ENCODE measurements around the gene SLC17A9. TPM values are rescaled to one million over a fixed set of nuclear protein-coding genes. Genes with fewer than 3 reads are reported as not detected.

SLC17A9 gene
- total RNA-seq, 1 donor from 2014 or later: under 0.01 TPM

DNA sequence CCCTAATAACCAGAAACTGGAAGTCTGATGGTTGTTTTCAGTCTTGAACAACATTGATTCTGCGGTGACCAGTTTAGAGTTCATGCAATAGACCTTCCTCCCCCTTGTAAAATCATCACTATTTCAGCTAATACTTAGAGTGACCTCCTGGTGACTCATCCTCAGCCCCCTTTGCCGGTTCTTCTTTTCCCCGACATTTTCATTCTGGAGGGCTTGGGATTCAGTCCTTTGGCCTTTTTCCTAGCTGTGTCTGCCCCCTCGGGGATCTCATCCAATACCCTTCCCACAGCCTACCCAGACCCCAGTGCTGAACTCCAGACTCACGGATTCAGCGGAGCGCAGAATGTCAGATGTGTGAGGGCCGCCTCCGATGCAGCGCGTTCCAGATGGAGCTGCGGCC is 61.8 kb downstream of the SLC17A9 start:
- no peak for FAIRE-seq
- DNase-seq (ENCODE audit: low spot score in 2 of 2): no peak

DNA sequence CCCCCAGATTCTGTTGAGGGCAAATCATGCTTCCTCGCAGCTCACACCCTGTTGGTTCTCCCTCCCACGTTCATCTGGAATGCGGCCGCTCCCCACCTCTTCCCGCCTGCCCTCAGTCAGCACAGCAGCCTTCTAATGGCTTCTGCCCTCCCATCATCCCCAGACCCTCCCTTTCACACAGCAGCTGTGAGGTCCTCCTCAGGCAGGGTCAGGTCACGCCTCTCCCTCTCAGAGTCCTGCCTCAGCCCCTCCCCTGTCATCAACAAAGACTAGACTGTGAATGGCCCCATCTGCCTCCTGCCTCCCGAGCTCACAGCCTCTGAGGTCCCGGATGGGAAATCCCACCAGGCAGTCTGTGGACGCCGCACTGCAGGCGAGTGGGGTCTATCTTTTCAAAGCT is 62.2 kb downstream of the SLC17A9 start:
- DNase-seq (ENCODE audit: low spot score in 2 of 2) (no peak), FAIRE-seq (no peak)

DNA sequence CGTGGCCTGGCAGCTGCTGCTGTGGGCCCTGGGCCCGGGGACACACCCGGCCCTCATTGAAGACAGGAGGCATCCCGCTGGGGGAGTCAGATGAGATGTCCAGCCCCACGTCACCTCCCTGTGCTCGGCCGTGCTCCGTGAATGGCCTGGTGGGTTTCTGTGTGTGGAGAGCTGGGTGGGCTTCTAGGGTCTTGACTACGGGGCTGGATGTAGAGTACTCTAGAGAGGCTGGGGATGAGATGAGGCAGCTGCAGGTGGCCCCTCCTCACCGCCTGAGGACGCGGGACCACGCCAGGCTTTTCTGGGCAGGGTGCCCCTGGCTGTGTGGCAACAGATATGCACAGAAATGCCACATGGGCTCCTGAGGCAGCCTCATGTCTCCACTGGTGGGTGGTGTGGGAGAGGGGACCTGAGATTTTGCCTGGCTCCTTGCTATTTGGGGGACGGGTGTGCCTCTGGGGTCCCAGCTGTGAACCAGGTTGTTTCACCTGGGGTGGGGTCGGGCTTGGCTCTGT is 62.7 kb downstream of the SLC17A9 start:
- no peak for FAIRE-seq
- no peak for DNase-seq (ENCODE audit: low spot score in 2 of 2)

DNA sequence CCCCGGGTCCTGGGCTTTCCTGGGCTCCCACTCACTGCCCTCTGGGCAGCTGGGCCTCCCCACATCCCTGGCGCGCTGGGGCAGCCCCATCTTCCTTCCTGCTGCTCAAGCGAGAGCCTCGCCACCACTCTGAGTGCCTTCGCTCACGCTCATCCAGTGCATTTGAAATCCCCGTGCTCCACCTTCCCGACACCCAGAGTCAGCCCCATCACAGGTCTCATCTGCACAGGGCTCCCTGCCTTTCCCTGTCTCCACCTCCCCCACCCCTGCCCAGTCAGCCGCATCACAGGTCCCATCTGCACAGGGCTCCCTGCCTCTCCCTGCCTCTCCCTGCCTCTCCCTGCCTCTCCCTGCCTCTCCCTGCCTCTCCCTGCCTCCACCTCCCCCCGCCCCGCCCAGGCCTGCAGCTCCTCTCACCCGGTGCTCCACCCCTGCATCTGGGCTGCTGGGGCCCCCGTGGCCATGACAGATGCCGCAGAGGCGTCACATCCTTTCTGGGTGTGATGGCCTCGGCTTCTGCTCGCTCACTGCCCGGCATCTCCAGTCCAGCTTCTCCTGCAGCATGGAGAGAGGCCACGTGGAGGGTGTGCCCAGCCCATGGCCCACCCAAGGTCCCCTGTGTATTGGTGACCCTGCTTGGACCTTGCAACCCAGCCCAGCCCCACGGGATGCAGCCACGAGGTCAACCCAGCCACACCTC is 63.3 kb downstream of the SLC17A9 start:
- DNase-seq (ENCODE audit: low spot score in 2 of 2): no peak
- FAIRE-seq: no peak

DNA sequence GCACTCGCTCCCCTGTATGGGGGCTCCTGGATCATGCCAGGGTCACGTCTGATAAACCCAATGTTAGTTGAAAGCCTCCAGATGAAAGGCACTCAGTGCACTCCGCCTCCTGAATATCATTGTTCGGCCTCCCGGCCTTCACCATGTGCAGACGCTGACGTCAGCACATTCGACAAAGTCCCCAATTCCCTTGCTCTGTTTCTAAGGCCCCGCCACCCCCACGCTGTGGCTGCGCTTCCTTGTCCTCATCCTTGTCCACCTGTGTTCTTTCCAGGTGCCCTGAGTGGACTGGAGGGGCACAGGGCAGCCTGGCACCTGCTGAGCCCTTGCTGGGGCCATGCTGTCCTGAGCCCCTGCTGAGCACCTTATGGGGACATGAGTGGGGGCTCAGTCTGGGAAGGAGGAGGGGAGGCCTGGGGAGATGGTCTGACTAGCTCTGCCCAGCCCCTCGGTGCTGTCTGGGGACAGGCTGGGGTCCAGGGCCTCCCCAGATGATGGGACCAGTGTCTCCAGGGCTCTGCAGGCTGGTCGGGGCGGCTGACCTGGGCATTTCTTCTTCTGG is 64.1 kb downstream of the SLC17A9 start:
- no peak for DNase-seq (ENCODE audit: low spot score in 2 of 2)
- FAIRE-seq: no peak

DNA sequence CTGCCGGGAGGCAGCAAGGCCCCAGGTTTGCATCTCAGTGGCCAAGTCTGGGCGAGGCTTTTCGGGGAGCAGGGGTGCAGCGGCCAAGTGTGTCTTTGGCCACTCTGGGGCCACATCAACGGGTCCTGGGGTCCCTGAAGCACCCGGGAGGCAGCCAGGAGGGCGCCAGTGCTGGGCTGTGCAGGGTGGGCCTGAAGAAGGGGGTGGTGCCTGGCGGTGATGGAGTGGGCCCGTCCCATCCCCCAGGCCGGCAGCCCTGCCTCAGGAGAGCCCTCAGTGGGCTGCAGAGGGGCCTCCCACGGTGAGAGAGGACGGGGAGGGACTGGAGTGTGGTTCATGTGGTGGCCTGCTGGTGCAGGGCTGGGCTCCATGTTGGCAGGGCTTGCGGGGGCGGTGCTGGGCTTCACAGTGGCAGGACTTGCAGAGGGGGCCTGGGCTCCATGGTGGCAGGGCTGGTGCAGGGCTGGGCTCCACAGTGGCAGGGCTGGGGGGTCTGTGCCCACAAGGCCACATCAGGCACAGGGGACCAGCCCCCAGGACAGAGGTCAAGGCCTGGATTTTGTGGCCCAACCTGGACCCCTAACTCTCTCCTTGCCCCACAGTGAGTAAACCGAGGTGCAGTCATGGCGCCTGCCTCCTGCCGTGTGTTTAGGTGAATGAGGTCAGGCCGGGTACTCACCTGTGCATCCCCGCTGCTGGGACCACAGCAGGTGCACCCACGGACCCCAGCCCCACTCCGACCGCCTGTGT is 64.7 kb downstream of the SLC17A9 start:
- DNase-seq (ENCODE audit: low spot score in 2 of 2): no peak
- no peak for FAIRE-seq

DNA sequence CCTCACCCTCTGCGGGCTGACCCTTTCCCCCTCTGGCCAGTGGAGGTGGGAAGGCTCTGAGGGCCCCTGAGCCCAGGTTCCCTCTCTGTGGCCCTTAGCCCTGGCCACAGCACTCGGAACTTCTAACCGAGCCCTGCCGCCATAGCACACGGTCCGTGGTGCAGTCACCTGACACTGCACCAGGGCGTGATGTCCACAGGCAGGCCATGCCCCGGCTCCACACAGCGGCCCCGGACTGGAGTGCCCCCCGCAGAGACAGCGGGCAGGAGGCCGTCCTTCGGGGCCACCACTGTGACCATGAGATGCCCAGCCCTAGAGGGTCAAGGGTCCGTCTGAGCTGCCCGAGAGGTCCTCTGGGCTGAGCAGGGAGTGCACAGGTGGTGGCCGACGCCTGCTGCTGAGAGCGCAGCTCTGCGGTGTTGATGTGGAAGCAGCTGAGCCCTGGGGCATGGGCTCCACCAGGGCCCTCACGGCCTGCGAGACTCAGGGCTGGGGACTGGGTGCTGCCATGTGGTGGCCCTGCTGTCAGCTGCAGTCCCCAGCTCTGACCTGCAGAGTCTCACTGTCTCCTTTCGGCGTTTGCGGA is 65.4 kb downstream of the SLC17A9 start:
- no peak for FAIRE-seq
- DNase-seq (ENCODE audit: low spot score in 2 of 2): no peak

Other genes with a start within 250 kb of the SLC17A9 start
- 4.9 TPM for gene NTSR1, start 243.9 kb upstream of the SLC17A9 start, total RNA-seq
- gene MRGBP, start 156.2 kb upstream of the SLC17A9 start, total RNA-seq: 20.0 TPM
- gene OGFR, start 147.9 kb upstream of the SLC17A9 start, total RNA-seq: 24.1 TPM
- 10.2 TPM for gene COL9A3, start 135.7 kb upstream of the SLC17A9 start, total RNA-seq
- 6.1 TPM for gene TCFL5, start 90.9 kb upstream of the SLC17A9 start, total RNA-seq
- 37.5 TPM for gene DIDO1, start 26.2 kb upstream of the SLC17A9 start, total RNA-seq
- gene GID8, start 14.6 kb upstream of the SLC17A9 start, total RNA-seq: 57.1 TPM
- gene BHLHE23, start 54.3 kb downstream of the SLC17A9 start, total RNA-seq: not detected

All from frontal cortex (tissue), 4 donors.